ENCODE results near the gene ATP2B1.
"Not testable (repeated sequence)": the region's sequence is repeated elsewhere in the genome, so short reads cannot be mapped to it uniquely, and the experiment has no call there.

GRCh38 chr12:89697728-89698127 is 10.9 kb downstream of the ATP2B1 start:
- not testable (repeated sequence) for TF ChIP-seq CTCF (IDR thresholded peaks at IDR 0.05); ZFX (IDR thresholded peaks at IDR 0.05; ENCODE audit: borderline replicate concordance)
